Sigmoid colon (tissue), 7 donors: ENCODE results near the gene HOXA13. TPM values are rescaled to one million over a fixed set of nuclear protein-coding genes. Genes with fewer than 3 reads are reported as not detected.

Experiments used
- DNase-seq: peaks from one replicate; pipeline ENCODE4 v3.0.0-alpha.2; 2019
- H3K27ac ChIP-seq, 4 donors: fragments of 200-600 bp; sonication (generic); one replicate each; pipeline ENCODE4 v1.5.1; 2016 to 2019; ENCODE audit warnings: mild to moderate bottlenecking in 1 of 4
- H3K27me3 ChIP-seq, 3 donors: fragments of 200-600 bp; sonication (generic); one replicate each; pipeline ENCODE4 v1.5.1; 2019; ENCODE audit warnings: mild to moderate bottlenecking in 1 of 3
- H3K36me3 ChIP-seq, 4 donors: fragments of 200-600 bp; sonication (generic); one replicate each; pipeline ENCODE4 v1.5.1; 2016 to 2019
- H3K4me1 ChIP-seq, 4 donors: fragments of 200-600 bp; sonication (generic); one replicate each; pipeline ENCODE4 v1.5.1; 2017 to 2019
- H3K4me3 ChIP-seq, 4 donors: fragments of 200-600 bp; sonication (generic); one replicate each; pipeline ENCODE4 v1.5.1; 2017 to 2019; ENCODE audit warnings: mild to moderate bottlenecking in 2 of 4, moderate library complexity in 1 of 4
- H3K9me3 ChIP-seq, 4 donors: fragments of 200-600 bp in 3 of 4; sonication (generic) in 3 of 4; one replicate each; pipeline versions ENCODE4 v1.5.1 to v1.6.1; 2013 to 2019
- CTCF ChIP-seq, 4 experiments: fragments of 450-650 bp in 3 of 4; fragments of 200-600 bp in 1 of 4; IDR thresholded peaks; one replicate each; pipeline ENCODE4 v1.5.1; 2016 to 2019; ENCODE audit warnings: antibody characterized with exemption in 4 of 4, mild to moderate bottlenecking in 3 of 4, moderate library complexity in 2 of 4
- EP300 ChIP-seq, 4 donors: sonication (generic); formaldehyde crosslinking; IDR thresholded peaks; one replicate each; pipeline ENCODE4 v1.6.1; 2017; ENCODE audit warnings: antibody characterized with exemption in 4 of 4
- POLR2A ChIP-seq, 2 donors: fragments of 450-650 bp; IDR thresholded peaks; one replicate each; pipeline ENCODE4 v1.6.1; 2016; ENCODE audit warnings: antibody characterized with exemption in 2 of 2, mild to moderate bottlenecking in 2 of 2, moderate library complexity in 2 of 2
- POLR2AphosphoS5 ChIP-seq, 4 donors: sonication (generic); formaldehyde crosslinking; IDR thresholded peaks; one replicate each; pipeline ENCODE4 v1.6.1; 2017; ENCODE audit warnings: antibody characterized with exemption in 4 of 4
- WGBS, 2 donors: extraction: QIAGEN DNeasy Blood & Tissue Kit; methylation state at CpG; one replicate each; pipeline ENCODE4 v1.1.7; 2013; 5-methylcytosine and 5-hydroxymethylcytosine counted together
- intact Hi-C: fragments of 100-400 bp; cut with DNase I; formaldehyde crosslinking; loops from one replicate; pipeline ENCODE4 v1.15.1; 2023
- polyA plus RNA-seq, 3 donors: library from polyadenylated mRNA; stranded (reverse); fragments of 200-250 nt; gene quantifications; one replicate each; pipeline ENCODE4 v1.2.3, GENCODE V29; 2013
- total RNA-seq, 4 donors: library from RNA; depleted of rRNA; stranded (reverse); fragments of >200 nt; gene quantifications; one replicate each; pipeline ENCODE4 v1.1.0, GENCODE V29; 2016
- donor health status: healthy with polysubstance abuse.
- donor health status: Bipolar disorder and iron deficiency.
- donor health status: healthy.

The HOXA13 gene
- total and polyA plus RNA-seq, 7 donors: 9.4 to 35.3 (median 20.8) TPM

- 1 to 2% methylated on average over 93 of the region's 93 CpGs for WGBS, 2 donors
- no peak for DNase-seq
- H3K4me3 ChIP-seq: peak overlapping the region; percentile 63 to 78 (median 70)
- H3K27ac ChIP-seq: peak overlapping the region in 3 of 4 donors; percentile 97 to 98 (median 98)
- no peak for TF ChIP-seq EP300 (IDR thresholded peaks at IDR 0.05)
- TF ChIP-seq CTCF (IDR thresholded peaks at IDR 0.05): no peak
- no peak for TF ChIP-seq POLR2AphosphoS5 (IDR thresholded peaks at IDR 0.05)
- TF ChIP-seq POLR2A (IDR thresholded peaks at IDR 0.05): no peak
- H3K27me3 ChIP-seq: peaks cover 2 to 47% (median 8%) of the 10 kb centered on the region in 3 donors
- intact Hi-C loops: loop anchor here (2.0 to 10.0 kb wide), 6 partner anchors 378 to 976 kb away; partner anchors contain the start of gene HIBADH
- no peaks in the 10 kb centered on the region for H3K9me3 ChIP-seq
- H3K4me1 ChIP-seq: peaks cover 0 to 50% (median 23%) of the 10 kb centered on the region in 4 donors
- H3K36me3 ChIP-seq: no peaks in the 10 kb centered on the region
Measured at GRCh38 chr7:27198871-27199801, 755 bp downstream of the HOXA13 start.

GRCh38 chr7:27198138-27198841 is 1.6 kb downstream of the HOXA13 start:
- TF ChIP-seq CTCF (IDR thresholded peaks at IDR 0.05) (no peak), POLR2AphosphoS5 (IDR thresholded peaks at IDR 0.05) (no peak), EP300 (IDR thresholded peaks at IDR 0.05) (no peak), POLR2A (IDR thresholded peaks at IDR 0.05) (no peak)
- WGBS, 2 donors: 5 to 16% methylated on average over 29 of the region's 29 CpGs
- no peaks in the 10 kb centered on the region for H3K36me3 ChIP-seq
- H3K4me1 ChIP-seq: peaks cover 0 to 57% (median 27%) of the 10 kb centered on the region in 4 donors
- intact Hi-C loops: loop anchor here (2.0 to 10.0 kb wide), 6 partner anchors 379 to 977 kb away; partner anchors contain the start of gene HIBADH
- no peaks in the 10 kb centered on the region for H3K9me3 ChIP-seq
- H3K27me3 ChIP-seq: peaks cover 0 to 43% (median 4%) of the 10 kb centered on the region in 3 donors
- no peak for DNase-seq
- peak overlapping the region in 3 of 4 donors; percentile 97 to 98 (median 98) for H3K27ac ChIP-seq
- H3K4me3 ChIP-seq: peak overlapping the region; percentile 63 to 78 (median 70)

GRCh38 chr7:27197137-27198042 is 2.5 kb downstream of the HOXA13 start:
- TF ChIP-seq CTCF (IDR thresholded peaks at IDR 0.05): no peak
- no peak for TF ChIP-seq POLR2A (IDR thresholded peaks at IDR 0.05)
- TF ChIP-seq POLR2AphosphoS5 (IDR thresholded peaks at IDR 0.05): peak in 1 of 4 donors; percentile 5
- TF ChIP-seq EP300 (IDR thresholded peaks at IDR 0.05): no peak
- 7 to 25% methylated on average over 18 of the region's 18 CpGs for WGBS, 2 donors

More at GRCh38 chr7:27197137-27198042, 2.5 kb downstream of the HOXA13 start:
- Histone ChIP-seq H3K36me3 (no peaks in the 10 kb centered on the region), H3K9me3 (no peaks in the 10 kb centered on the region), H3K27ac (peak overlapping the region in 3 of 4 donors; percentile 97 to 98 (median 98)), H3K27me3 (peaks cover 0 to 43% (median 3%) of the 10 kb centered on the region in 3 donors), H3K4me1 (peaks cover 0 to 64% (median 30%) of the 10 kb centered on the region in 4 donors), H3K4me3 (peak overlapping the region; percentile 63 to 78 (median 70))
- intact Hi-C loops: loop anchor here (2.0 to 10.0 kb wide), 6 partner anchors 379 to 977 kb away; partner anchors contain the start of gene HIBADH
- DNase-seq: no peak
